K562 (cell line): ENCODE measurements around the gene KCNC3. TPM values are rescaled to one million over a fixed set of nuclear protein-coding genes. Genes with fewer than 3 reads are reported as not detected.

Experiments
- ATAC-seq: fragments of 200-7000 bp; cut with Tn5 transposase; 3 replicates; pipeline ENCODE4 v1.9.1; 2020; ENCODE audit warnings: moderate library complexity
- BruUV-seq: library from RNA; stranded (reverse); fragments of 400-500 nt; replicated peaks from 2 replicates; lab custom pipeline; 2021; lab: Mats Ljungman, UMichigan
- CTCF ChIA-PET: fragments of 300-600 bp; formaldehyde crosslinking; extraction: SDS; loops from one replicate; lab custom pipeline; 2021; ENCODE audit warnings: low intra/inter-chr PET ratio; lab: Yijun Ruan, JAX
- POLR2A ChIA-PET: fragments of 300-600, 350-650 bp; sonication (Branson Sonifier 250); formaldehyde crosslinking; extraction: SDS; loops from one replicate; lab custom pipeline; 2021; ENCODE audit warnings: antibody characterized with exemption, inconsistent platforms; lab: Yijun Ruan, JAX
- DNase-seq, 4 experiments: peaks; one replicate each; pipeline versions ENCODE4 v3.0.0 to v3.0.0-alpha.2; 2011 to 2018; ENCODE audit warnings: low spot score in 3 of 4, mixed read lengths in 3 of 4; ENCODE audit errors: extremely low read depth in 1 of 4
- FAIRE-seq: peaks from 2 replicates; lab custom pipeline; 2011; peaks lifted over from hg19 to GRCh38; lab: Jason Lieb, UNC
- H2AFZ ChIP-seq: 2 replicates; pipeline ENCODE4 v1.6.0; 2011; ENCODE audit warnings: low read depth, low read length, control low read depth, inconsistent platforms
- H3K27ac ChIP-seq: fragments of 200-600 bp; 3 replicates; pipeline ENCODE4 v1.8.0; 2011; ENCODE audit warnings: low read depth, mild to moderate bottlenecking, control low read depth, inconsistent platforms, low read length, moderate library complexity, mixed read lengths; ENCODE audit errors: extremely low read depth
- H3K27me3 ChIP-seq, 2 experiments: fragments of 300-600 bp in 1 of 2; 2 replicates in 1 of 2; 3 replicates in 1 of 2; pipeline versions ENCODE4 v1.6.0 to v1.8.0; 2011; ENCODE audit warnings: inconsistent platforms in 2 of 2, low read length in 2 of 2, mild to moderate bottlenecking in 1 of 2, mixed read lengths in 1 of 2, moderate library complexity in 1 of 2; ENCODE audit not compliant: control insufficient read depth in 2 of 2, insufficient read depth in 2 of 2
- H3K36me3 ChIP-seq: fragments of 300-600 bp; 3 replicates; pipeline ENCODE4 v1.8.0; 2011; ENCODE audit warnings: mild to moderate bottlenecking, low read length, inconsistent platforms; ENCODE audit not compliant: control insufficient read depth, insufficient read depth
- H3K4me1 ChIP-seq, 2 experiments: fragments of 200-600 bp in 1 of 2; replicated peaks in 1 of 2; 2 replicates in 1 of 2; 3 replicates in 1 of 2; pipeline versions ENCODE4 v1.5.1 to v1.8.0; 2011; ENCODE audit warnings: inconsistent platforms in 2 of 2, low read length in 2 of 2, mild to moderate bottlenecking in 1 of 2, mixed read lengths in 1 of 2, moderate library complexity in 1 of 2; ENCODE audit not compliant: control insufficient read depth in 2 of 2, insufficient read depth in 2 of 2
- H3K4me2 ChIP-seq: 2 replicates; pipeline ENCODE4 v1.6.1; 2011; ENCODE audit warnings: low read length, control low read depth, inconsistent platforms, mixed read lengths; ENCODE audit not compliant: insufficient read depth
- H3K4me3 ChIP-seq: fragments of 200-600 bp; sonication (generic), shearing (Covaris generic); 2 replicates; pipeline ENCODE4 v1.5.1; 2016; ENCODE audit warnings: control low read depth, inconsistent platforms
- H3K79me2 ChIP-seq: fragments of 200-600 bp; 3 replicates; pipeline ENCODE4 v1.8.0; 2011; ENCODE audit warnings: low read length, inconsistent platforms; ENCODE audit not compliant: control insufficient read depth, insufficient read depth
- H3K9ac ChIP-seq, 2 experiments: 2 replicates each; pipeline versions ENCODE4 v1.6.0 to v1.6.1; 2011; ENCODE audit warnings: low read depth in 2 of 2, low read length in 2 of 2, control low read depth in 1 of 2, inconsistent platforms in 1 of 2, mild to moderate bottlenecking in 1 of 2, mixed read lengths in 1 of 2; ENCODE audit not compliant: insufficient read depth in 1 of 2
- H3K9me1 ChIP-seq: one replicate; pipeline ENCODE4 v1.6.0; 2011; ENCODE audit warnings: inconsistent platforms, mild to moderate bottlenecking, low read length, moderate library complexity; ENCODE audit not compliant: control insufficient read depth, insufficient read depth
- H3K9me3 ChIP-seq: replicated peaks from 2 replicates; pipeline ENCODE4 v1.5.1; 2011; ENCODE audit warnings: low read depth, low read length, inconsistent platforms; ENCODE audit not compliant: control insufficient read depth, insufficient read depth
- H4K20me1 ChIP-seq: replicated peaks from 2 replicates; pipeline ENCODE4 v1.6.1; 2011; ENCODE audit warnings: low read length, inconsistent platforms, mixed read lengths; ENCODE audit not compliant: control insufficient read depth, insufficient read depth
- CBFB ChIP-seq: sonication (generic); formaldehyde crosslinking; IDR thresholded peaks from 2 replicates; pipeline ENCODE4 v1.4.0; 2020; ENCODE audit warnings: mild to moderate bottlenecking, missing genetic modification reagents
- CBX2 ChIP-seq: fragments of 200-600 bp; sonication (generic); IDR thresholded peaks from one replicate; pipeline ENCODE4 v1.6.1; 2012; ENCODE audit warnings: mild to moderate bottlenecking, low read length, inconsistent platforms; ENCODE audit not compliant: insufficient read depth, poor library complexity, severe bottlenecking
- CBX3 ChIP-seq, 2 experiments: IDR thresholded peaks; 1 replicate in 1 of 2; 2 replicates in 1 of 2; pipeline ENCODE4 v1.6.1; 2012; ENCODE audit warnings: inconsistent platforms in 2 of 2, low read length in 2 of 2, borderline replicate concordance in 1 of 2, control low read depth in 1 of 2
- ETV5 ChIP-seq: sonication (generic); formaldehyde crosslinking; IDR thresholded peaks from 2 replicates; pipeline ENCODE4 v1.4.0; 2020; ENCODE audit warnings: low read depth, mild to moderate bottlenecking, missing genetic modification reagents
- FIP1L1 ChIP-seq: fragments of 200-400 bp; formaldehyde crosslinking; IDR thresholded peaks from 2 replicates; pipeline ENCODE4 v1.6.1; 2018; ENCODE audit warnings: mild to moderate bottlenecking, low read depth, low read length; ENCODE audit not compliant: poor library complexity, severe bottlenecking
- HNRNPUL1 ChIP-seq: fragments of 200-400 bp; formaldehyde crosslinking; IDR thresholded peaks from 2 replicates; pipeline ENCODE4 v1.6.1; 2017; ENCODE audit warnings: low read length
- JUNB ChIP-seq: fragments of 450-650 bp; formaldehyde crosslinking; conservative IDR thresholded peaks from 2 replicates; pipeline ENCODE4 v1.4.0; 2020; ENCODE audit warnings: mild to moderate bottlenecking
- MAZ ChIP-seq, 2 experiments: fragments of 450-650 bp in 1 of 2; sonication (generic) in 1 of 2; formaldehyde crosslinking; IDR thresholded peaks in 1 of 2; conservative IDR thresholded peaks in 1 of 2; 2 replicates each; pipeline versions ENCODE4 v1.4.0 to v1.5.0; 2020; ENCODE audit warnings: mild to moderate bottlenecking in 1 of 2, missing genetic modification reagents in 1 of 2
- MEF2A ChIP-seq: IDR thresholded peaks from 2 replicates; pipeline ENCODE4 v1.6.1; 2011; ENCODE audit warnings: low read depth, mild to moderate bottlenecking, low read length, moderate library complexity; ENCODE audit not compliant: control insufficient read depth
- NCOA2 ChIP-seq, 2 experiments: fragments of 450-650 bp; IDR thresholded peaks; 2 replicates each; pipeline ENCODE4 v1.6.1; 2018; ENCODE audit warnings: mild to moderate bottlenecking in 2 of 2, moderate library complexity in 1 of 2; ENCODE audit not compliant: partially characterized antibody in 2 of 2
- NR2C2 ChIP-seq, 2 experiments: fragments of 200-800 bp in 1 of 2; sonication (Bioruptor generic) in 1 of 2; sonication (generic) in 1 of 2; formaldehyde crosslinking in 1 of 2; IDR thresholded peaks; 2 replicates each; pipeline versions ENCODE4 v1.6.1 to v1.8.0; 2016 to 2022; ENCODE audit warnings: mild to moderate bottlenecking in 1 of 2, missing compliant biosample characterization in 1 of 2, missing genetic modification characterization in 1 of 2, missing genetic modification reagents in 1 of 2
- STAT5A ChIP-seq: IDR thresholded peaks from 2 replicates; pipeline ENCODE4 v1.6.1; 2012; ENCODE audit warnings: low read length, inconsistent platforms, borderline replicate concordance
- ZNF133 ChIP-seq: fragments of 250-450 bp; sonication (Bioruptor Pico); IDR thresholded peaks from 2 replicates; pipeline ENCODE4 v1.4.0; 2020; ENCODE audit warnings: mild to moderate bottlenecking
- ZNF184 ChIP-seq: sonication (generic); formaldehyde crosslinking; IDR thresholded peaks from 2 replicates; pipeline ENCODE4 v1.5.0; 2020; ENCODE audit warnings: missing genetic modification reagents
- ZNF431 ChIP-seq: sonication (generic); formaldehyde crosslinking; IDR thresholded peaks from 2 replicates; pipeline ENCODE4 v1.8.0; 2022; ENCODE audit warnings: mild to moderate bottlenecking, missing genetic modification reagents
- ZNF699 ChIP-seq: fragments of 250-450 bp; sonication (Bioruptor Pico); IDR thresholded peaks from 2 replicates; pipeline ENCODE4 v1.8.0; 2021; ENCODE audit warnings: mild to moderate bottlenecking, moderate library complexity; ENCODE audit not compliant: insufficient replicate concordance
- WGBS: fragments of 100-300 bp; shearing (Covaris generic); methylation state at CpG from one replicate; pipeline ENCODE4 v1.1.6; 2016; ENCODE audit warnings: low coverage, mixed read lengths; ENCODE audit not compliant: insufficient coverage; ENCODE audit errors: missing lambda C conversion rate; 5-methylcytosine and 5-hydroxymethylcytosine counted together
- in situ Hi-C: fragments of 300-500 bp; cut with MboI; formaldehyde crosslinking; loops from 4 replicates; pipeline ENCODE4 v1.15.0; 2018; ENCODE audit warnings: inconsistent platforms, mixed read lengths
- intact Hi-C: fragments of 100-400 bp; cut with micrococcal nuclease; formaldehyde crosslinking; loops from 2 replicates; pipeline ENCODE4 v1.14.2; 2022
- polyA plus RNA-seq, 8 experiments: library from polyadenylated mRNA; depleted of rRNA in 4 of 8; stranded (reverse) in 5 of 8; unstranded in 3 of 8; fragments of >200 nt; fragmentation: Nextera tagmentation in 2 of 8; fragmentation: Illumina TruSeq in 1 of 8; extraction: Ambion mirVana in 2 of 8; extraction: Trizol in 1 of 8; gene quantifications; 2 replicates each; pipeline versions ENCODE4 v1.2.1 to v1.2.3, GENCODE V29; 2011 to 2014; ENCODE audit warnings: inconsistent platforms in 1 of 8, missing spikeins in 1 of 8
- total RNA-seq, 7 experiments: library from RNA; depleted of rRNA in 6 of 7; stranded (reverse); fragments of >200 nt in 6 of 7; fragmentation: Illumina TruSeq in 2 of 7; extraction: Trizol in 2 of 7; gene quantifications; 2 replicates each; pipeline versions ENCODE4 v1.2.1 to v1.2.3, GENCODE V29; 2011 to 2021; ENCODE audit warnings: low replicate concordance in 1 of 7
- TF ChIP-seq, protein P1 (sequence below), 3 experiments: fragments of 200-800 bp in 1 of 3; sonication (Bioruptor generic) in 1 of 3; sonication (generic) in 1 of 3; formaldehyde crosslinking in 1 of 3; IDR thresholded peaks; 2 replicates each; pipeline versions ENCODE4 v1.6.1 to v1.8.0; 2016 to 2022; ENCODE audit warnings: mild to moderate bottlenecking in 2 of 3, missing compliant biosample characterization in 2 of 3, missing genetic modification characterization in 2 of 3, missing genetic modification reagents in 1 of 3
- TF ChIP-seq, protein P2 (sequence below): sonication (generic); formaldehyde crosslinking; IDR thresholded peaks from 2 replicates; pipeline ENCODE4 v1.8.0; 2022; ENCODE audit warnings: mild to moderate bottlenecking, missing genetic modification reagents

KCNC3 gene
- total and polyA plus RNA-seq, 9 of the 15 experiments (the other 6 are each of a cell fraction or from before 2014, with no cell fraction given), result 0.03 to 26.2 (median 2.0) TPM

DNA sequence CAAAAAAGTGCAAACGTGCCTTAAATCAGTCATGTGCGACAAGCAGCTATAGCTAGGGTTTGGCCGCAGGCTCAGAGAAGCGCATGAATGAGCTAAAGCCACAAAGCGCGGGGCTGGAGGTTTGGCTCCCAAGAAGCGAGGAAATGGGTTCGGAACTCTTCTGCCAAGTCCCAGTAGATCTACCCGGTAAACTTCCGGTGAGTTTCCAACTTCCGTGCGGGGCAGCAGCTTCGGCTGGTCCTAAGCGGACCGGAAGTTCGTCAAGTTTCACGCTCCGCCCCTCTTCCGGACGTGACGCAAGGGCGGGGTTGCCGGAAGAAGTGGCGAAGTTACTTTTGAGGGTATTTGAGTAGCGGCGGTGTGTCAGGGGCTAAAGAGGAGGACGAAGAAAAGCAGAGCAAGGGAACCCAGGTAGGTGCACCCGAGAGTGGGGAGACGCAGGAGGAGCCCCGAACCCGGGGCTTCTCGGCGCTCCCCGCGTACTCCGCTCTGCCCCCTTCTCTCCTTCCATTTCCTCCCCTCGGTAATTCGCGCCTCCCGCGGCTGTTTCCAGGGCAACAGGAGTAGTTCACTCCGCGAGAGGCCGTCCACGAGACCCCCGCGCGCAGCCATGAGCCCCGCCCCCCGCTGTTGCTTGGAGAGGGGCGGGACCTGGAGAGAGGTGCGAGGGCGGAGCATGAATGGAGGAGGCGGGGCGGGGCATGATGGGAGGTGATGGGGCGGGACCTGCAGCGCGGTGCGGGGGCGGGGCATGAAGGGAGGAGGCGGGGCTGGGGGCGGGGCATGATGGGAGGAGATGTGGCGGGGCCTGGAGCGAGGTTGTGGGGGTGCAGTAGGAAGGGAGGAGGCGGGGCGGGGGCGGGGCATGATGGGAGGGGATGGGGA lies 47.2 kb upstream of the KCNC3 start, which contains the start of gene NR1H2:
NR1H2 (plus strand) TSS at position 292 of the 885 bp plus-strand sequence. CDS start 1,149 bp downstream, outside the sequence.
- peak within 1 kb of the TSS; percentile 86 for H3K4me2 ChIP-seq
- H3K79me2 ChIP-seq, result peaks cover 29% of the 10 kb centered on the region
- CTCF ChIA-PET, result no interaction called here
- peak within 1 kb of the TSS; percentile 85 for H3K4me3 ChIP-seq
- WGBS, result under 1% methylated on average over 41 of the region's 67 CpGs
- BruUV-seq, result no TSS peak
- peak; percentile 97 for FAIRE-seq
- H3K36me3 ChIP-seq, result peaks cover 41% of the 10 kb centered on the region; the same call in 2 of the 3 replicates
- intact Hi-C loops (loop anchor here (5.0 kb wide), 1 partner anchor 281 kb away; no protein-coding TSS in a partner anchor), in situ Hi-C loops (no loop called here)
- H3K9ac ChIP-seq, result peak within 1 kb of the TSS; percentile 96 to 100
- no peaks in the 10 kb centered on the region for H3K9me3 ChIP-seq
- no peaks in the 10 kb centered on the region for H3K9me1 ChIP-seq
- peak; percentile 77 for ATAC-seq
- POLR2A ChIA-PET, result interaction anchor here (0.6 to 3.7 kb wide), 13 partner anchors 8 to 1621 kb away, joined by 3 to 29 read pairs (median 4); partner anchors contain the start of genes NAPSA and POLD1
- H3K27ac ChIP-seq, result peak within 1 kb of the TSS; percentile 100
- H3K27me3 ChIP-seq, result no peaks in the 10 kb centered on the region
- H2AFZ ChIP-seq, result peak within 1 kb of the TSS; percentile 54
- DNase-seq, result peak; percentile 83 to 99 (median 90)
- H3K4me1 ChIP-seq, result peaks cover 34 to 55% of the 10 kb centered on the region in 2 experiments
- peaks cover 2% of the 10 kb centered on the region for H4K20me1 ChIP-seq
- TF ChIP-seq CBX3 (IDR thresholded peaks at IDR 0.05; ENCODE audit: borderline replicate concordance in 1 of 2, low read length in 2 of 2) (peak in 1 of 2 experiments; percentile 93; a peak in 2 of 3 replicates), CBX2 (no peak), MEF2A (0 out of 2 replicates have a peak, but pooled peaks have one; percentile 8), ETV5 (peak; percentile 96), ZNF133 (no peak), NR2C2 (CRISPR knock-in tag; IDR thresholded peaks at IDR 0.05) (no peak), NR2C2 (tag; IDR thresholded peaks at IDR 0.05) (peak; percentile 88), ZNF184 (no peak), ZNF431 (no peak), CBFB (CRISPR knock-in tag) (no peak), FIP1L1 (peak; percentile 47), MAZ (CRISPR knock-in tag; conservative IDR thresholded peaks at IDR 0.05 in 1 of 2, IDR thresholded peaks at IDR 0.05 in 1 of 2) (peak; percentile 78 to 89), HNRNPUL1 (no peak), STAT5A (peak; percentile 65; the same call in 1 of the 2 replicates), NCOA2 (IDR thresholded peaks at IDR 0.05; ENCODE audit: partially characterized antibody in 2 of 2) (no peak), JUNB (CRISPR knock-in tag) (no peak), ZNF699 (CRISPR knock-in tag) (no peak)
- TF ChIP-seq, protein P1, sequence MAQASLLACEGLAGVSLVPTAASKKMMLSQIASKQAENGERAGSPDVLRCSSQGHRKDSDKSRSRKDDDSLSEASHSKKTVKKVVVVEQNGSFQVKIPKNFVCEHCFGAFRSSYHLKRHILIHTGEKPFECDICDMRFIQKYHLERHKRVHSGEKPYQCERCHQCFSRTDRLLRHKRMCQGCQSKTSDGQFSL (CRISPR knock-in tag; IDR thresholded peaks at IDR 0.05), result no peak
- TF ChIP-seq, protein P1 (tag; IDR thresholded peaks at IDR 0.05), result no peak; a peak in 1 of 4 replicates
- TF ChIP-seq, protein P2, sequence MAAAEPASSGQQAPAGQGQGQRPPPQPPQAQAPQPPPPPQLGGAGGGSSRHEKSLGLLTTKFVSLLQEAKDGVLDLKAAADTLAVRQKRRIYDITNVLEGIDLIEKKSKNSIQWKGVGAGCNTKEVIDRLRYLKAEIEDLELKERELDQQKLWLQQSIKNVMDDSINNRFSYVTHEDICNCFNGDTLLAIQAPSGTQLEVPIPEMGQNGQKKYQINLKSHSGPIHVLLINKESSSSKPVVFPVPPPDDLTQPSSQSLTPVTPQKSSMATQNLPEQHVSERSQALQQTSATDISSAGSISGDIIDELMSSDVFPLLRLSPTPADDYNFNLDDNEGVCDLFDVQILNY (CRISPR knock-in tag), result no peak
